GM23338 (cell line): Measurements from ENCODE around the gene PSMD11. TPM values are rescaled to one million over a fixed set of nuclear protein-coding genes. Genes with fewer than 3 reads are reported as not detected.

Experiments used
- ATAC-seq: fragments of 200-7000 bp; cut with Tn5 transposase; 3 replicates; pipeline ENCODE4 v1.9.1; 2020
- DNase-seq: peaks from one replicate; pipeline ENCODE4 v3.0.0-alpha.2; 2015; ENCODE audit warnings: low spot score
- H2AFZ ChIP-seq: fragments of 200-600 bp; sonication (generic); 2 replicates; pipeline ENCODE4 v1.8.0; 2016; ENCODE audit warnings: antibody characterized with exemption, mild to moderate bottlenecking, moderate library complexity
- H3F3A ChIP-seq: fragments of 200-600 bp; sonication (generic); replicated peaks from 2 replicates; pipeline ENCODE4 v1.8.0; 2017; ENCODE audit warnings: antibody characterized with exemption, mixed run types, low read depth
- H3K27ac ChIP-seq: fragments of 200-600 bp; sonication (generic); 2 replicates; pipeline ENCODE4 v1.6.1; 2016; ENCODE audit warnings: low read depth
- H3K27me3 ChIP-seq: fragments of 200-600 bp; sonication (generic); 2 replicates; pipeline ENCODE4 v1.8.0; 2016; ENCODE audit warnings: mild to moderate bottlenecking, mixed run types, moderate library complexity; ENCODE audit not compliant: insufficient read depth
- H3K36me3 ChIP-seq: fragments of 200-600 bp; sonication (generic); 2 replicates; pipeline ENCODE4 v1.8.0; 2016; ENCODE audit warnings: mild to moderate bottlenecking; ENCODE audit not compliant: insufficient read depth
- H3K4me1 ChIP-seq: fragments of 200-600 bp; sonication (generic); 2 replicates; pipeline ENCODE4 v1.8.0; 2016; ENCODE audit warnings: mild to moderate bottlenecking, moderate library complexity; ENCODE audit not compliant: insufficient read depth
- H3K4me2 ChIP-seq: fragments of 200-600 bp; sonication (generic); 2 replicates; pipeline ENCODE4 v1.7.1; 2017; ENCODE audit warnings: mixed run types
- H3K4me3 ChIP-seq: fragments of 200-600 bp; sonication (generic); 2 replicates; pipeline ENCODE4 v1.6.1; 2016; ENCODE audit warnings: mixed run types
- H3K79me2 ChIP-seq: fragments of 200-600 bp; sonication (generic); replicated peaks from 2 replicates; pipeline ENCODE4 v1.8.0; 2017; ENCODE audit warnings: mild to moderate bottlenecking; ENCODE audit not compliant: insufficient read depth
- H3K9me2 ChIP-seq: fragments of 200-600 bp; sonication (generic); 2 replicates; pipeline ENCODE4 v1.8.0; 2017; ENCODE audit not compliant: insufficient read depth
- H4K20me1 ChIP-seq: fragments of 200-600 bp; sonication (generic); replicated peaks from 2 replicates; pipeline ENCODE4 v1.8.0; 2017; ENCODE audit warnings: mild to moderate bottlenecking; ENCODE audit not compliant: insufficient read depth
- H3K27ac Mint-ChIP-seq: 2 replicates; pipeline ENCODE4 v1.8.0; 2020; ENCODE audit warnings: inconsistent platforms, mild to moderate bottlenecking, moderate library complexity, mixed read lengths
- H3K27me3 Mint-ChIP-seq: 3 replicates; pipeline ENCODE4 v1.8.0; 2022; ENCODE audit warnings: low read depth, mild to moderate bottlenecking, moderate library complexity, mixed read lengths, inconsistent platforms; ENCODE audit not compliant: insufficient read depth, poor library complexity
- H3K36me3 Mint-ChIP-seq: 3 replicates; pipeline ENCODE4 v1.8.0; 2021; ENCODE audit warnings: low read depth, mild to moderate bottlenecking, inconsistent platforms, moderate library complexity, mixed read lengths
- H3K4me1 Mint-ChIP-seq: 3 replicates; pipeline ENCODE4 v1.8.0; 2020; ENCODE audit warnings: mild to moderate bottlenecking, inconsistent platforms, mixed read lengths
- H3K4me3 Mint-ChIP-seq: 3 replicates; pipeline ENCODE4 v1.8.0; 2021; ENCODE audit warnings: moderate library complexity, mild to moderate bottlenecking, inconsistent platforms, mixed read lengths
- H3K9me3 Mint-ChIP-seq: 3 replicates; pipeline ENCODE4 v1.8.0; 2020; ENCODE audit warnings: moderate library complexity, mild to moderate bottlenecking, inconsistent platforms, mixed read lengths
- CREB1 ChIP-seq: fragments of 250-450 bp; sonication (Bioruptor Pico); IDR thresholded peaks from 2 replicates; pipeline ENCODE4 v1.5.0; 2020; ENCODE audit warnings: low read depth, mild to moderate bottlenecking, moderate library complexity
- ETS1 ChIP-seq: IDR thresholded peaks from 2 replicates; pipeline ENCODE4 v1.6.1; 2016; ENCODE audit warnings: antibody characterized with exemption
- EZH2 ChIP-seq: fragments of 200-600 bp; sonication (generic); IDR thresholded peaks from one replicate; pipeline ENCODE4 v1.8.0; 2017; ENCODE audit warnings: antibody characterized with exemption, mild to moderate bottlenecking, low read depth; ENCODE audit not compliant: unreplicated experiment
- EZH2phosphoT487 ChIP-seq: fragments of 200-600 bp; sonication (generic); IDR thresholded peaks from one replicate; pipeline ENCODE4 v1.8.1; 2018; ENCODE audit warnings: antibody characterized with exemption; ENCODE audit not compliant: unreplicated experiment
- JUNB ChIP-seq: IDR thresholded peaks from one replicate; pipeline ENCODE4 v1.6.1; 2016; ENCODE audit warnings: antibody characterized with exemption; ENCODE audit not compliant: unreplicated experiment
- NANOG ChIP-seq: IDR thresholded peaks from 2 replicates; pipeline ENCODE4 v1.6.1; 2016; ENCODE audit warnings: antibody characterized with exemption, borderline replicate concordance
- POLR2AphosphoS5 ChIP-seq: IDR thresholded peaks from 2 replicates; pipeline ENCODE4 v1.6.1; 2016; ENCODE audit warnings: antibody characterized with exemption, low read depth
- REST ChIP-seq: IDR thresholded peaks from one replicate; pipeline ENCODE4 v1.6.1; 2018; ENCODE audit warnings: antibody characterized with exemption; ENCODE audit not compliant: unreplicated experiment
- STAT1 ChIP-seq: IDR thresholded peaks from one replicate; pipeline ENCODE4 v1.6.1; 2016; ENCODE audit warnings: antibody characterized with exemption; ENCODE audit not compliant: unreplicated experiment
- ZNF114 ChIP-seq: fragments of 250-450 bp; sonication (Bioruptor Pico); IDR thresholded peaks from 2 replicates; pipeline ENCODE4 v1.5.0; 2020; ENCODE audit warnings: mild to moderate bottlenecking, moderate library complexity
- ZNF331 ChIP-seq: fragments of 250-450 bp; sonication (Bioruptor Pico); IDR thresholded peaks from 2 replicates; pipeline ENCODE4 v1.5.0; 2020; ENCODE audit warnings: low read depth, mild to moderate bottlenecking, moderate library complexity
- polyA plus RNA-seq: library from polyadenylated mRNA; unstranded; fragments of >200 nt; fragmentation: Nextera tagmentation; extraction: Ambion mirVana; gene quantifications from 2 replicates; pipeline ENCODE4 v1.2.1, GENCODE V29; 2016
- total RNA-seq: library from RNA; depleted of rRNA; stranded (reverse); fragments of >200 nt; shearing (Covaris generic); gene quantifications from 2 replicates; pipeline ENCODE4 v1.2.3, GENCODE V29; 2014

The PSMD11 gene
- total and polyA plus RNA-seq, 2 experiments from 2014 or later = 180 to 360 TPM

GRCh38 chr17:32508926-32509325 is 64.6 kb downstream of the PSMD11 start:
- no peak overlapping the region for H3K27ac ChIP-seq
- H3K4me3 ChIP-seq = no peak overlapping the region
- DNase-seq (no peak), ATAC-seq (no peak)
- H3K9me2 ChIP-seq = no peaks in the 10 kb centered on the region
- no peaks in the 10 kb centered on the region for H3K4me1 ChIP-seq
- Mint-ChIP-seq H3K36me3 (no peaks in the 10 kb centered on the region), H3K4me1 (peaks cover 12% of the 10 kb centered on the region), H3K27ac (no peak overlapping the region), H3K4me3 (no peak overlapping the region), H3K9me3 (no peaks in the 10 kb centered on the region; the same call in 2 of the 3 replicates), H3K27me3 (peaks cover 7% of the 10 kb centered on the region)
- no peaks in the 10 kb centered on the region for H3K36me3 ChIP-seq
- H2AFZ ChIP-seq = no peak overlapping the region
- H3K4me2 ChIP-seq = no peak overlapping the region
- TF ChIP-seq CREB1 (no peak), POLR2AphosphoS5 (no peak)
- no peaks in the 10 kb centered on the region for H3K79me2 ChIP-seq
- H3F3A ChIP-seq = no peaks in the 10 kb centered on the region
- H3K27me3 ChIP-seq = no peaks in the 10 kb centered on the region
- H4K20me1 ChIP-seq = no peaks in the 10 kb centered on the region

GRCh38 chr17:32510466-32510865 is 66.2 kb downstream of the PSMD11 start:
- no peaks in the 10 kb centered on the region for H3K9me3 Mint-ChIP-seq
- Histone ChIP-seq H3K4me3 (no peak overlapping the region), H3K36me3 (no peaks in the 10 kb centered on the region), H3K4me2 (no peak overlapping the region), H3K9me2 (no peaks in the 10 kb centered on the region), H3K27ac (no peak overlapping the region), H2AFZ (no peak overlapping the region), H4K20me1 (no peaks in the 10 kb centered on the region), H3K79me2 (no peaks in the 10 kb centered on the region), H3F3A (no peaks in the 10 kb centered on the region), H3K4me1 (peaks cover 8% of the 10 kb centered on the region), H3K27me3 (no peaks in the 10 kb centered on the region)
- H3K4me3 Mint-ChIP-seq = no peak overlapping the region
- TF ChIP-seq ZNF331 (no peak), NANOG (no peak), ETS1 (no peak), EZH2phosphoT487 (no peak), JUNB (no peak)
- H3K36me3 Mint-ChIP-seq = no peaks in the 10 kb centered on the region
- ATAC-seq (no peak), DNase-seq (no peak)
- no peak overlapping the region for H3K27ac Mint-ChIP-seq
- peaks cover 5% of the 10 kb centered on the region for H3K27me3 Mint-ChIP-seq
- peaks cover 13% of the 10 kb centered on the region for H3K4me1 Mint-ChIP-seq

- peaks cover 27% of the 10 kb centered on the region for H3K4me1 ChIP-seq
- ATAC-seq = no peak
- Mint-ChIP-seq H3K27ac (no peak overlapping the region), H3K36me3 (no peaks in the 10 kb centered on the region), H3K4me3 (no peak overlapping the region), H3K4me1 (peaks cover 31% of the 10 kb centered on the region), H3K27me3 (peaks cover 7% of the 10 kb centered on the region), H3K9me3 (no peaks in the 10 kb centered on the region)
- no peak overlapping the region for H3K4me2 ChIP-seq
- no peak overlapping the region for H3K27ac ChIP-seq
- no peaks in the 10 kb centered on the region for H3K79me2 ChIP-seq
- H3K4me3 ChIP-seq = no peak overlapping the region
- no peaks in the 10 kb centered on the region for H4K20me1 ChIP-seq
- no peaks in the 10 kb centered on the region for H3K36me3 ChIP-seq
- DNase-seq = no peak
- no peaks in the 10 kb centered on the region for H3K9me2 ChIP-seq
- no peaks in the 10 kb centered on the region; the same call in 1 of the 2 replicates for H3F3A ChIP-seq
- no peaks in the 10 kb centered on the region for H3K27me3 ChIP-seq
- no peak overlapping the region for H2AFZ ChIP-seq
- TF ChIP-seq POLR2AphosphoS5 = no peak
- no peak for TF ChIP-seq STAT1
- TF ChIP-seq ZNF114 (CRISPR knock-in tag) = no peak
- TF ChIP-seq REST = no peak
- TF ChIP-seq EZH2 = no peak
- TF ChIP-seq JUNB = no peak
- TF ChIP-seq CREB1 = no peak
- TF ChIP-seq ZNF331 = no peak
- TF ChIP-seq ETS1 = no peak
Measured at GRCh38 chr17:32512328-32512727, 68.0 kb downstream of the PSMD11 start.
